Activated B cell treated with CpG ODN at 0.5 μM for 24 hours (primary cell): ENCODE measurements around the gene SLC35F4. TPM values are rescaled to one million over a fixed set of nuclear protein-coding genes. Genes with fewer than 3 reads are reported as not detected.

ENCODE experiments used
- ATAC-seq: fragments of 200-7000 bp; cut with Tn5 transposase; one replicate; pipeline ENCODE4 v1.10.0; 2021; ENCODE audit warnings: low read depth, mild to moderate bottlenecking, moderate library complexity
- CTCF ChIA-PET: fragments of 350-600 bp; sonication (Branson Sonifier 250); formaldehyde crosslinking; loops from one replicate; lab custom pipeline; 2021; ENCODE audit warnings: antibody characterized with exemption; lab: Charles Lee
- POLR2A ChIA-PET: fragments of 350-600 bp; sonication (Branson Sonifier 250); formaldehyde crosslinking; loops from one replicate; lab custom pipeline; 2021; ENCODE audit warnings: antibody characterized with exemption; lab: Charles Lee
- DNase-seq: peaks from one replicate; pipeline ENCODE4 v3.0.0; 2022
- H3K27ac Mint-ChIP-seq: one replicate; pipeline ENCODE4 v1.8.0; 2020; ENCODE audit warnings: mixed read lengths
- H3K27me3 Mint-ChIP-seq: one replicate; pipeline ENCODE4 v1.8.0; 2021; ENCODE audit warnings: mixed read lengths
- H3K36me3 Mint-ChIP-seq: one replicate; pipeline ENCODE4 v1.8.0; 2021; ENCODE audit warnings: low read depth, mixed read lengths
- H3K4me1 Mint-ChIP-seq: one replicate; pipeline ENCODE4 v1.8.0; 2021; ENCODE audit warnings: mixed read lengths
- H3K4me3 Mint-ChIP-seq: one replicate; pipeline ENCODE4 v1.8.0; 2020; ENCODE audit warnings: mild to moderate bottlenecking, mixed read lengths
- H3K9me3 Mint-ChIP-seq: one replicate; pipeline ENCODE4 v1.8.0; 2020; ENCODE audit warnings: mixed read lengths
- intact Hi-C: fragments of 100-400 bp; cut with micrococcal nuclease; formaldehyde crosslinking; loops from one replicate; pipeline ENCODE4 v1.15.1; 2024
- total RNA-seq: library from RNA; stranded (reverse); gene quantifications from 2 replicates; pipeline ENCODE4 v1.2.3, GENCODE V29; 2022
- TF ChIP-seq, protein P1 (sequence below): fragments of 200-600 bp; IDR thresholded peaks from one replicate; pipeline ENCODE4 v1.8.0; 2022; ENCODE audit warnings: antibody characterized with exemption, mild to moderate bottlenecking

SLC35F4 gene
- total RNA-seq, 1 donor from 2014 or later: not detected

DNA sequence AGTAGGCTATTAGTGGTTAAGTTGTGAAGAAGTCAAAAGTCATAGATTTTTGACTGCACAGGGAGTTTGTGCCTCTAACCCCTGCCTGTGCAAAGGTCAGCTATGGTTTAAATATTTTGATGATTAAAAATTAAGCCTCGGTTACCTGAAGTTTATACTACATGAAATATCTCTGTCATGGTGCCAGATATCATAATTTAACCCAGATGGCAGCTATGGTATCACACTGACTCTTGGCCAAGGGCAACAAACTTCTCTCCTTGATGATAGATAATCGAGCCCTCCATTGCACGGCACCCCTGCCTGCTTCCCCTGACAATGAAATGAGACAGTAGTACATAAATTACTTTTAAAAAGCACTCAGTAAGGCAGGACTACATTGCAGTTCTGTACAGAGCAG lies 80.8 kb downstream of the SLC35F4 start:
- intact Hi-C loops: no loop called here
- ChIA-PET POLR2A (no interaction called here), CTCF (no interaction called here)
- no peak overlapping the region for H3K4me3 Mint-ChIP-seq
- ATAC-seq (no peak), DNase-seq (no peak)
- no peaks in the 10 kb centered on the region for H3K36me3 Mint-ChIP-seq
- TF ChIP-seq, protein P1, sequence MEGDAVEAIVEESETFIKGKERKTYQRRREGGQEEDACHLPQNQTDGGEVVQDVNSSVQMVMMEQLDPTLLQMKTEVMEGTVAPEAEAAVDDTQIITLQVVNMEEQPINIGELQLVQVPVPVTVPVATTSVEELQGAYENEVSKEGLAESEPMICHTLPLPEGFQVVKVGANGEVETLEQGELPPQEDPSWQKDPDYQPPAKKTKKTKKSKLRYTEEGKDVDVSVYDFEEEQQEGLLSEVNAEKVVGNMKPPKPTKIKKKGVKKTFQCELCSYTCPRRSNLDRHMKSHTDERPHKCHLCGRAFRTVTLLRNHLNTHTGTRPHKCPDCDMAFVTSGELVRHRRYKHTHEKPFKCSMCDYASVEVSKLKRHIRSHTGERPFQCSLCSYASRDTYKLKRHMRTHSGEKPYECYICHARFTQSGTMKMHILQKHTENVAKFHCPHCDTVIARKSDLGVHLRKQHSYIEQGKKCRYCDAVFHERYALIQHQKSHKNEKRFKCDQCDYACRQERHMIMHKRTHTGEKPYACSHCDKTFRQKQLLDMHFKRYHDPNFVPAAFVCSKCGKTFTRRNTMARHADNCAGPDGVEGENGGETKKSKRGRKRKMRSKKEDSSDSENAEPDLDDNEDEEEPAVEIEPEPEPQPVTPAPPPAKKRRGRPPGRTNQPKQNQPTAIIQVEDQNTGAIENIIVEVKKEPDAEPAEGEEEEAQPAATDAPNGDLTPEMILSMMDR: no peak
- H3K27me3 Mint-ChIP-seq: no peaks in the 10 kb centered on the region
- no peak overlapping the region for H3K27ac Mint-ChIP-seq
- H3K9me3 Mint-ChIP-seq: peaks cover 34% of the 10 kb centered on the region
- H3K4me1 Mint-ChIP-seq: no peaks in the 10 kb centered on the region

DNA sequence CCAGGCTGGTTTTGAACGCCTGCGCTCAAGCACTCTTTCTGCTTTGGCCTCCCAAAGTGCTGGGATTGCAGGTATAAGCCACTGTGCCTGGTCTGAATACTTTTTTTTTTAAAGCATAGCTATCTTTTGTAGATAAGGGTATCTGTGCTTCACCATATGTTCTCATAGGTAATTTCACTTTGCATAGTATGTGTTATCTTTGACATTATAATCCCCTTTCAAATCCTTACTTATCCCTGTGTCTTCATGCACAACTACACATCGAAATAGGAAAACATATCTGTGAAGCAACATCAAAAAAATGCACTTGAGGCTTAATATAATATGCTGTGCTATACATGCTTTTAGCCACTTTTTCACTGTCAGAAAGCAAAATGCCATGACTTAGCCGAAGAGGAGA lies 94.1 kb downstream of the SLC35F4 start:
- ATAC-seq (no peak), DNase-seq (no peak)
- Mint-ChIP-seq H3K27me3 (no peaks in the 10 kb centered on the region), H3K27ac (no peak overlapping the region), H3K9me3 (peaks cover 4% of the 10 kb centered on the region), H3K4me1 (no peaks in the 10 kb centered on the region), H3K36me3 (no peaks in the 10 kb centered on the region), H3K4me3 (no peak overlapping the region)
- POLR2A ChIA-PET: no interaction called here
- CTCF ChIA-PET: no interaction called here
- intact Hi-C loops: no loop called here
- TF ChIP-seq, protein P1: no peak

DNA sequence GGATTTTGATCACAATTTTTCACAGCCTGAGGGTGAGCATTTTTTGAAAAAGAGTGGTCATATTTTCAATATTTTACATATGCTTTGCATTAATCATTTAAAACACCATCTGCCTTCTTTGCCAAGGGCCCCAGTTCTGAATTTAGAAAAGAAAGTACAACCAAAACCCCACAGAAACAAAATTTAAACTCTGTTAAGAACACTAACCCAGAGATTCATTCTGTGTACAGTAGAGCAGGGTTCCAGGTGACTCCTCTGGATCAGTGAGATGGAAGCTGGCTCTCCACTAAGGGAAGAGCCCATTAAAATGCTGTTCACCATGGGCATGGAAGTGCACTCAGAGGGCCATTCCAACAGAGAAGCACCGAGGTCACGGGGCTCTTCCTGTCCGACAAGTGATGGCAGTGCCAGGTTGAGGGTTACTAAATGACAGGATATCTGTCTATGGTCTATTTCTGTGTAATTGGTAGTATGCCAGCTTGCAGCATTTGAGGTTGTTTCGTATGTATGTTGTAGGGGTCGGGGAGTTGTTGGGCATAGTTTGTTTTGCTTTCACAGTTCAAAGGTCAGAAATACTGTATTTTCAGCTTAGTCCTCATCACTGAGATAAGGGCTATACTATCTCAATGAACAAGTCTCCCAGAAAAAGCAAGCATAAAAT lies 95.9 kb downstream of the SLC35F4 start:
- ChIA-PET CTCF (no interaction called here), POLR2A (no interaction called here)

DNA sequence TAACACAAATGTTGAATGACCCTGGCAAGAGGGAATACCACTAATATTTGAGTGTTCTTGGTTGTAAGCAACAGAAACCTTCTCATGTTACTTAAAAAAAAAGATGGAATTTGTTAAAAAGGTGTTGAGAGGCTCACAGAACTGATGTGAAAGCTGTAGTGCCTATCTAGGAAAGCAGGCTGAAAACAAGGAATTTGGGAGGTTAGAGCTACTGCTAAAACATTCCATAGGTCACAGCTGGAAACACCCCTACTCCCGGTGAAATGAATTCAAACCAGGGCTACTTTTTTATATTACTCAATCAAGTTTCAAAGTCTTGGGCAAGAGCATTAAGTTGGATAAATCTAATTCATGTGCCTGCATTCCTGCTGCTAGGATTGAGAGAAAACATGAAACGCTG lies 104.1 kb downstream of the SLC35F4 start:
- H3K4me3 Mint-ChIP-seq: no peak overlapping the region

More for the DNA sequence above, 95.9 kb downstream of the SLC35F4 start:
- no peaks in the 10 kb centered on the region for H3K4me1 Mint-ChIP-seq
- DNase-seq (no peak), ATAC-seq (no peak)
- no peak overlapping the region for H3K4me3 Mint-ChIP-seq
- no peaks in the 10 kb centered on the region for H3K27me3 Mint-ChIP-seq
- no peaks in the 10 kb centered on the region for H3K36me3 Mint-ChIP-seq
- no peak overlapping the region for H3K27ac Mint-ChIP-seq
- TF ChIP-seq, protein P1: no peak
- no peaks in the 10 kb centered on the region for H3K9me3 Mint-ChIP-seq
- intact Hi-C loops: no loop called here

DNA sequence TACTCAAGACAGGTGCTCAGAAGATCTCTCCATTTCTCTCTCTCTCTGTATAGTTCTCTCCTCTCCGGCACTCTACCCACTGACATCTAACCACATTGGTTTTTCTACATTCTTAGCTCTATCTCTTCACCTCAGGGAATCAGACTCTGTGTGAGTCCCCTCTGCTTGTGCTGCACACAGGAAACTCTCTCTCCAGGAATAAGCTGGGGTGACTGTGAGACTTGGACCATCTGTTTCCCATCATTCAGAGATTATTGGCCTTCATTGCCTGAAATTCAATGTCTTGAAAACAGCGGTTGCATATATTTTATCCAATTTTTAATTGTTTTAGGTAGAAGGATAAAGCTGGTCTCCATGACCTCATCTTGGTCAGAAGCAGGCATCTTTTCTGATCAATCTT lies 105.0 kb downstream of the SLC35F4 start:
- Mint-ChIP-seq H3K4me3 (no peak overlapping the region), H3K27me3 (no peaks in the 10 kb centered on the region), H3K36me3 (no peaks in the 10 kb centered on the region), H3K4me1 (no peaks in the 10 kb centered on the region), H3K27ac (no peak overlapping the region), H3K9me3 (no peaks in the 10 kb centered on the region)
- TF ChIP-seq, protein P1: no peak
- no peak for DNase-seq
- no peak for ATAC-seq
- ChIA-PET CTCF (no interaction called here), POLR2A (no interaction called here)
- intact Hi-C loops: no loop called here

More for the DNA sequence above, 104.1 kb downstream of the SLC35F4 start:
- Mint-ChIP-seq H3K27me3 (no peaks in the 10 kb centered on the region), H3K9me3 (no peaks in the 10 kb centered on the region), H3K4me1 (no peaks in the 10 kb centered on the region), H3K27ac (no peak overlapping the region), H3K36me3 (no peaks in the 10 kb centered on the region)
- POLR2A ChIA-PET: no interaction called here
- TF ChIP-seq, protein P1: no peak
- DNase-seq (no peak), ATAC-seq (no peak)
- intact Hi-C loops: no loop called here
- CTCF ChIA-PET: no interaction called here
